Eye (tissue), 1 donor: ENCODE measurements around the gene ERCC3.
A peak's percentile ranks its signal among the peaks of the same experiment; 100 is the strongest.
"Not testable (repeated sequence)": the region's sequence is repeated elsewhere in the genome, so short reads cannot be mapped to it uniquely, and the experiment has no call there.

ENCODE experiments used
- DNase-seq: peaks from one replicate; pipeline ENCODE4 v3.0.0-alpha.2; 2015

Gene ERCC3

DNA sequence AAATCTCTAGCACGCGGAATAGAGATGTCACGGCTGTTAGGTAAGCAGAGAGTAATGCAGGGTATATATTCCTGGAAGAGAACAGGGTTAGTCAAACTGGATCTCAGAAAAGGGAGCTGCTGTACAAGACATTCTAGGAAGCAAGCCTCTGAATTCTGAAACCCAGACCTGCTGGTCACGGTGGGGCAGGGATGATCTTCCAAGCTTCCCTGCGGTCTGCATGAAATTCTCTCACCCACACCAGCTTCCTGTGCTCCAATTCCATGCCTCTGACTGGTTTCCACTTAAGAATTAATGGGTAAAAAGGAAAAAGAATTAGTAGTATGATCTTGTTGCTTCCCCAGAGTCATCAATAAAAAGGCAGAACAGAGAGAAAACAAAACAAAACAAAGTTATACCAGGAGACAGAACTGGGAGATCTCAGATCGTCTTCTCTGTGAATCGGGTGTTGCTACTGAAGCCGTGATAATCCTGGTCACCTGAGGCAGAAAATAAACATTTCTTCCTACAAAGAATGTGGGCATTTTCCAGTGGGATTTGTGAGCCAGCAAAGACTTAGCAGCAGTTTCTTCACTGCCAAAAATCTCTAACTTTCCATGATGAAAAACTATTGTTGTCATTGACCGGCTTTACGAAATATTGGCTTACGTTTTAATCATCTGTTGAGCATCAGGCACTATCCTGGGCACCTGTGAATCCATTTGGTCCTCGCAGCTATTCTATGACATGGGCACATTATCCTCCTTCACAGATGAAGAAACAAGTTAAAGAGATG, 68.6 kb downstream of the ERCC3 start:
- no peak for DNase-seq

DNA sequence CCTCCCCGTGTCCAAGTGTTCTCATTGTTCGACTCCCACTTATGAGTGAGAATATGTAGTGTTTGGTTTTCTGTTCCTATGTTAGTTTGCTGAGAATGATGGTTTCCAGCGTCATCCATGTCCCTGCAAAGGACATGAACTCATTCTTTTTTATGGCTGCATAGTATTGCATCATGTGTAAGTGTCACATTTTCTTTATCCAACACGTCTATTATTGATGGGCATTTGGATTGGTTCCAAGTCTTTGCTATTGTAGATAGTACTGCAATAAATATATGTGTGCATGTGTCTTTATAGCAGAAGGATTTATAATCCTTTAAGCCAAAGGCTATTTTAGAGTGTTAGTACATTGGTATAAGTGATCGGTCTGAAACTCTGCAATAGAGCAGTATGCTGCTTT, 69.8 kb downstream of the ERCC3 start:
- not testable (repeated sequence) for DNase-seq

DNA sequence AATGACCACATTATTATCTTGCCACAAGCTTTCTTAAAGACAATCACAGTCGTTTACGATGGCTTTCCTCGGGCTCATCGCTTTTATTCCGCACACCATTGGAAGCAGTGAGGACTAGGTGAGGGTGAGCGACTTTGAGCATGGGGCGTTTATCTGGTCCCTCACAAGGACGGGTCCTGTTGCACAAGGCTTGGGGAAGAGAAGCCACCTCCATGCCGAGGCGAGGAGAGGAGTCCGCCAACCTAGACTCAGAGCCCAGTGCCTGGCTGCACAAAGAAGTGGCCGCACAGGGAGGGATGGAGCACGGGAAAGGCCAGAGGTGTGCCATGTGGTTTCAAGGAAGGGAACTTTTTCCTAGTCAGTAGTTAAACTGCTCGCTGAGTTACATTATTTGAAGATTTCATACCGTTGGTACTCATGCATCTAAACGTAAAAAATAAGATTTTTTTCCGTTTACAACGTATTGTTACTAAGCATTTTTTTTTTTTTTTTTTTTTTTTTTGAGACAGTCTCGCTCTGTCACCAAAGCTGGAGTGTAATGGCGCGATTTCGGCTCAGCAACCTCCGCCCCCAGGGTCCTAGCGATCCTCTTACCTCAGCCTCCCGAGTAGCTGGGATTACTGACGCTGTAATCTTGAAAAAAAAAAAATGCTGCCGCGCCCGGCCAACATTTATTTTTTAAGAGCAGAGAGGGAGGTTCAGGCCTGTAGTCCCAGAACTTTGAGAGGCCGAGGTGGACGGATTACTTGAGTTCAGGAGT, 73.0 kb downstream of the ERCC3 start:
- DNase-seq, result peak; percentile 84

DNA sequence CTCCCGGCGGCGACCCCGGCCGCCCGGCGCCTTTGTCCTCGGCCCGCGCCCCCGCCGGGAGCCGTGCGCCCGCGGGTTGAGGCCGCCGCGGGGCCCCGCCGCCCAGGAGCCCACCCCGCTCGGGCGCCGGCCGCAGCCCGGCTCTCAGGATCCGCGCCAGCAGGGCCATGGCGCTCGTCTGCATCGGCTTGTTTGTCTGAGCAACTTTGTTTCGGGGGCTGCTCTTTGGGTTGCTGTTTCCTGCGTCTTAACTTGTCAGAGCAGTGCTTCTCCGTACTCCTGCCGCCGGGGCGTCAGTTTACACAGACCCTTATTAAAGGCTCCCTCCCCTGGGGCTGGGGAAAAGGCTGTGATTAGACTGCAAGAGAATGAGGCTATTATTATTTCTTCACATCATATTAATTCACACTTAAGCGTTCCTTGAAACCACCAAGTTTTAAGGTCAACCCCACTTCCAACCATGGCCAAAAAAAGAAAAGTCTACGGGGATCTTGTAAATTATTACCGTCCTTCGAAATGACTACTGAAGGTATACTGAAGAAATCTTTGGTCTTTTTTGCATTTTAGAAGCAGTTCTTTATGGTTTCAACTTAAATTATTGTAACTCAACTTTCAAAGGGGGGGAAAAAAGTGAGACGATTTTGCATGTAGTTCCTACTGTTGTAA, 73.7 kb downstream of the ERCC3 start, which contains the start of gene CYP27C1:
Gene CYP27C1 (minus strand): TSS at position 198 of the 666 bp plus-strand sequence. CDS start 29 bp downstream, at position 169.
- peak; percentile 88 for DNase-seq

DNA sequence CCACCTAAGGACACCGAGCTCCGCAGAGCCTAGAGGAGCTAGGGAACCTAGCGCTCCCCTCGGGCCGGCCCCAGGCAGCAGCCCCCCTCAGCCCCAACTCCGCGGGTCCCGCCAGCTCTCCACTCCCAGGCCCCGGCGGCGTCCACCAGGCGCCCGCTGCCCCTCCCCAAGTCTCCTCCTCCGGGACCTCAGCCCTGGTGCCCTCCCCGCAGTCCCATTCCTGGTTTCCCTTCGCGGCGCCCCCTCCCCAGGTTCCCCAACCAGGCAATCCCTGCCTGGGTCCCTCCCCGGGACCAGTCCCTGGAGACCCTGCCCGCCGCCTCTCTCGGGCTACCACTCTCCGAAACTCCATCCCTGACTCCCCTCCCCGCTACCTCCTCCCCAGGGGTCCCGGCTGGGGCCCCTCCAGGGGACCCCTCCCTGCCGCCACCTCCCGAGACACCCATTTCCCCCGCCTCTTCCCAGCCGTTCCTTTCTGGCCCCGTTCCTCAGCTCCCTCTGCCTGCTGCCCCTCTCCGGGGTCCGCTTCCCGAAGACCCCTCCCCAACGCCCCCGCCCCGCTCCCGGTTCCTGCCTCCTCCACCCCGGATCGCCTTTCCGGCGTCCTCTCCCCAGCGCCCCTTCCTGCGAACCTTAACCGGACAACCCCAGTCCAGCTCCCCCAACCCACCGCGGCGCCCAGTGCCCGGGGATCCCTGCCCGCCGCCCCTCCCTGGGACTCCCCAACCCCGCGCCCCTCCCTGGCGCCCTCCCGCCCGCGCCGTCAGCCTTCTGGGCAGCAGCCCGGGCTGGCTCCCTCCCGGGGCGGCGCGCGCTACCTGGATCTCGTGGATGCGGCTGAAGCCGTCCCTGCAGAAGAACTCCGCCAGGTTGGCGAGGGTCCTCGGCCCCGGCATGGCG, 74.5 kb downstream of the ERCC3 start:
- DNase-seq, result peak; percentile 87

DNA sequence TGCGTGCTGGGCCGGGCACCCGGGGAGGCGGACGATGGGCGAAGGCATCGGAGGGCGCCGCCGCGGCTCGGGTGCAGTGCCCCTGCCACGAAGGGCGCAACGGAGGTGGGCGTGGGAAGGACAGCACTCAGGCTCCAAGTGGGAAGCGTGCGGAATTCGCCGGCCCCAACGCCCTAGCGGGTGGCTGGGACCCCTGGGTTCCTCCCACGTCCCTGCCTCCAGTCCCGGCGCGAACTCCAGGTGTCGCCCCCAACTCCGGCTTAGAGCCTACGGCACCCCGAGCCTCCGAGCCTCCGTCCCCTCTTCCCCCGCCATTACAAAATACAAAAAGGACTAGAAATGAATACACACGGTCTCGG, 75.2 kb downstream of the ERCC3 start:
- DNase-seq, result no peak

DNA sequence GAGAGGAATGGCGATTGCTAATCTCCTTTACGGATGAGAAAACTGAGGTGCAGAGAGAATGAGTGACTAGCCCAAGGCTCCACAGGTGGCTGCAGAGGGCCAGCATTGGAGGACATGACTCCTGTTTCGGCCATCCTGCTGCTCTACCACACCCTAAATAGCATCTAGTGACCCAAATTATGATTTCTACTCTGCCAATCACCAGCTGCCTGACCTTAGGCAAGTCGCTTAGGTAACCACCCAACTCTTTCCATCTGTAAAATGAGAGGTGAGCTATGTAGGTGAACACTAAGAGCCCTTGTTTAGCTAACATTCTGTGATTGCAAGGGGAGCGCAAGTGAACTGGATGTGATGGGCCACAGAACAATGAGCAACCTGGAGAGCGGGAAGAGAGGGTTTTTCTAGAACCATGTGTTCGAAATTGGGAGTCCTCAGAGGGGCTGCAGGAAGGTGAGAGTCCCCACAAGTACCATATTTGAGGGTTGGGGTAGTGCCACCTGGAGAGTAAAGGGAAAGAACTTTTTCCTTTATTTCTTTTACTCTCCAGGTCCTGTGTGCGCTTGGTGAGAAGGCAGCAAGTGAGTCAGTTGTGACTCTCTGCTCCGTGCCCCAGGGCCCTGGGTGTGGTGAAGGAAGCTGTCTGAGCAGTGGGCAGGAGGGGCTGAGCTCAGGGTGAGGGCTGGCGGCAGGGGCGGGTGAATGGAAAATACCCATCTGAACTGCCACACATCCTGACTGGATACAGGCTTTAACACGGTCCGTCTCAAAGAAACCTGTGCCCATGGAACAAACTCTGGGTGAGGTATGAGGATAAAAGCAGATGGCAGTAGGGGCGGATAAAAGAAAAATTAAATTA, 76.2 kb downstream of the ERCC3 start:
- DNase-seq, result peak; percentile 21

DNA sequence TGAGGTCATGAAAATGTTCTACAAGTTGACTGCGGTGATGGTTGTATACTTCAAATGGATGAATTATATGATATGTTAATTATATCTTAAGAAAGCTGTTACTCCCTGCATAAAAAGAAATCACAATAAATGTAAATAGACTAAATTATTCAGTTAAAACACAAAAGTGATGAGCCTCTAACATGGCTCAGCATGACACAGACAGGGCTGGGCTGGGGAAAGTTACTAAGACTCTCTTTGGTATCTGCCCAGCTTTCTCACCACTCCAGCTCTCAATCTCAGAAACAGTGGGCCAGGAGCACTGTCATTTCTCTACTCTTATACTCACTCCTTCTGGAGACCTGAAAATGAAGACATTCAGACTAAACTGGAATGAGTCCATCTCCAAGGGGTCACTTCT, 77.4 kb downstream of the ERCC3 start:
- DNase-seq, result no peak

DNA sequence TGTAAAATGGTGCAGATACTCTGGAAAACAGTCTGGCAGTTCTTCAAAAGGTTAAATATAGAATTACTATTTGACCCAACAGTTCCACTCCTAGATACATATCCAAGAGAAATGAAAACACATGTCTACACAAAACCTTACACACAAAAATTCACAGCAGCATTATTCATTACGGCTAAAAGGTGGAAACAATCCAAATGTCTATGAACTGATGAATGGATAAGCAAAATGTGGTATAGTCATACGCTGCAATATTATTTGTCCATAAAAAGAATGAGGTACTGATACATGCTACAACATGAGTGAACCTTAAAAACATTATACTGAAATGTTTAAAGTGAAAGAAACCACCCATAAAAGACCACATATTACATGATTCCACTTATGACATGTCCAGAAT, 77.8 kb downstream of the ERCC3 start:
- DNase-seq, result no peak

DNA sequence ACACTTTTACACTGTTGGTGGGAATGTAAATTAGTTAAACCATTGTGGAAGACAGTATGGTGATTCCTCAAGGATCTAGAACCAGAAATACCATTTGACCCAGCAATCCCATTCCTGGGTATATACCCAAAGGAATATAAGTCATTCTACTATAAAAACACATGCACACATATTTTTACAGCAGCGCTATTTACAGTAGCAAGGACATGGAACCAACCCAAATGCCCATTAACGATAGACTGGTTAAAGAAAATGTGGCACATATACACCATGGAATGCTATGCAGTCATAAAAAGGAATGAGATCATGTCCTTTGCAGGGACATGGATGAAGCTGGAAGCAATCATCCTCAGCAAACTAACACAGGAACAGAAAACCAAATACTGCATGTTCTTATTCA, 79.7 kb downstream of the ERCC3 start:
- not testable (repeated sequence) for DNase-seq

DNA sequence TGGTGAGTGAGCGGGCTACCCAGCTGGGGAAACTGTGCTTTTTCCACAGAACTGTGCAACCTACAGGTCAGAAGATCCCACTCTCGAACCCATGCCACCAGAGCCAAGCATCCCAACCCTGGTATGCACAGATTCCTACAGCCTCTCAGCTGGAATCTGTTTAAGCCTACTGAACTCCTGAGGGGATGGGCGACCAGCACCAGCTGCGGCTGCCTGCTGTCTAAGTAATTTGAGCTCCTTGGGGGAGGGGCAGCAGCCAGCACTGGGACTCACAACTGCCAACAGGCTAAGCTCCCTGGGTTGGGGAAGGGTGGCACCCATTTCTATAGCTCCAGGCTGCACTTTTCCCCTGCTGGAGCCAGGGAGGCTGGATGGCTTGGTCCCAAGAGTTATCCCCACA, 85.6 kb downstream of the ERCC3 start:
- DNase-seq, result peak; percentile 75
